Keratinocyte (primary cell): ENCODE data around the gene TULP1. TPM values are rescaled to one million over a fixed set of nuclear protein-coding genes. Genes with fewer than 3 reads are reported as not detected.

ENCODE experiments used
- DNase-seq: peaks from one replicate; pipeline ENCODE4 v3.0.0-alpha.2; 2011; ENCODE audit warnings: low read depth, missing footprints, low spot score
- FAIRE-seq: peaks from 2 replicates; lab custom pipeline; 2011; peaks lifted over from hg19 to GRCh38; lab: Jason Lieb, UNC
- H2AFZ ChIP-seq: 2 replicates; pipeline ENCODE4 v1.6.0; 2012; ENCODE audit warnings: low read length, control low read depth, inconsistent platforms; ENCODE audit not compliant: control insufficient read depth
- H3K27ac ChIP-seq: 2 replicates; pipeline ENCODE4 v1.5.1; 2011; ENCODE audit warnings: low read length; ENCODE audit not compliant: control insufficient read depth, insufficient read depth
- H3K27me3 ChIP-seq: 3 replicates; pipeline ENCODE4 v1.6.0; 2011; ENCODE audit warnings: low read length; ENCODE audit not compliant: control insufficient read depth, insufficient read depth; ENCODE audit errors: extremely low read depth
- H3K36me3 ChIP-seq, 2 experiments: 2 replicates in 1 of 2; 3 replicates in 1 of 2; pipeline ENCODE4 v1.5.1; 2011; ENCODE audit warnings: low read length in 2 of 2, mild to moderate bottlenecking in 1 of 2; ENCODE audit not compliant: control insufficient read depth in 2 of 2, insufficient read depth in 2 of 2; ENCODE audit errors: extremely low read depth in 1 of 2
- H3K4me1 ChIP-seq: 3 replicates; pipeline ENCODE4 v1.5.1; 2011; ENCODE audit warnings: low read length; ENCODE audit not compliant: control insufficient read depth, insufficient read depth; ENCODE audit errors: extremely low read depth
- H3K4me2 ChIP-seq: 3 replicates; pipeline ENCODE4 v1.6.0; 2011; ENCODE audit warnings: low read depth, low read length; ENCODE audit not compliant: control insufficient read depth, insufficient read depth; ENCODE audit errors: extremely low read depth
- H3K4me3 ChIP-seq, 3 experiments: fragments of 200-600 bp in 1 of 3; sonication (generic) in 1 of 3; 2 replicates in 2 of 3; 3 replicates in 1 of 3; pipeline ENCODE4 v1.5.1; 2011 to 2016; ENCODE audit warnings: low read length in 3 of 3, mild to moderate bottlenecking in 3 of 3, control low read depth in 2 of 3, inconsistent platforms in 1 of 3, low read depth in 1 of 3, mixed read lengths in 1 of 3, mixed run types in 1 of 3, moderate library complexity in 1 of 3; ENCODE audit not compliant: control insufficient read depth in 2 of 3, insufficient read depth in 2 of 3; ENCODE audit errors: extremely low read depth in 1 of 3
- H3K79me2 ChIP-seq: 2 replicates; pipeline ENCODE4 v1.6.0; 2012; ENCODE audit warnings: low read length; ENCODE audit not compliant: control insufficient read depth, insufficient read depth
- H3K9ac ChIP-seq: 3 replicates; pipeline ENCODE4 v1.6.0; 2011; ENCODE audit warnings: low read length; ENCODE audit not compliant: control insufficient read depth, insufficient read depth; ENCODE audit errors: extremely low read depth
- H3K9me1 ChIP-seq: 3 replicates; pipeline ENCODE4 v1.6.0; 2011; ENCODE audit warnings: low read length; ENCODE audit not compliant: control insufficient read depth, insufficient read depth; ENCODE audit errors: extremely low read depth
- H3K9me3 ChIP-seq: 2 replicates; pipeline ENCODE4 v1.5.1; 2012; ENCODE audit warnings: low read depth, low read length; ENCODE audit not compliant: control insufficient read depth
- H4K20me1 ChIP-seq: 3 replicates; pipeline ENCODE4 v1.6.0; 2011; ENCODE audit warnings: low read length; ENCODE audit not compliant: control insufficient read depth, insufficient read depth; ENCODE audit errors: extremely low read depth
- CTCF ChIP-seq, 3 experiments: IDR thresholded peaks in 1 of 3; conservative IDR thresholded peaks in 1 of 3; optimal IDR thresholded peaks in 1 of 3; 2 replicates in 2 of 3; 3 replicates in 1 of 3; pipeline versions ENCODE3 to v1.5.1; 2011; ENCODE audit warnings: low read length in 3 of 3, mild to moderate bottlenecking in 3 of 3, moderate library complexity in 2 of 3, control low read depth in 1 of 3, inconsistent platforms in 1 of 3; ENCODE audit not compliant: insufficient read depth in 2 of 3; ENCODE audit errors: extremely low read depth in 1 of 3
- EZH2 ChIP-seq: IDR thresholded peaks from one replicate; pipeline ENCODE4 v1.6.1; 2012; ENCODE audit warnings: inconsistent platforms, mild to moderate bottlenecking, low read length, moderate library complexity
- dilution Hi-C: fragments of 300-500 bp; cut with MboI; formaldehyde crosslinking; loops from one replicate; pipeline ENCODE4 v1.7.0; 2020; ENCODE audit warnings: low sequenced_read_pairs; ENCODE audit not compliant: extremely low pct_ligation_motif_present
- polyA plus RNA-seq, 5 experiments: library from polyadenylated mRNA; depleted of rRNA in 3 of 5; stranded (reverse) in 3 of 5; stranded (forward) in 1 of 5; unstranded in 1 of 5; fragments of >200 nt; gene quantifications; 1 replicate in 1 of 5; 2 replicates in 3 of 5; 3 replicates in 1 of 5; pipeline versions ENCODE4 v1.2.1 to v1.2.3, GENCODE V29; 2011 to 2012; ENCODE audit warnings: missing spikeins in 2 of 5, low read depth in 1 of 5, low replicate concordance in 1 of 5

The TULP1 gene
- polyA plus RNA-seq, 1 donor (not counting 4 experiments of a cell fraction or from before 2014, with no cell fraction given): not detected

- no peak for DNase-seq
Measured at GRCh38 chr6:35483062-35483461, 29.6 kb downstream of the TULP1 start.

DNA sequence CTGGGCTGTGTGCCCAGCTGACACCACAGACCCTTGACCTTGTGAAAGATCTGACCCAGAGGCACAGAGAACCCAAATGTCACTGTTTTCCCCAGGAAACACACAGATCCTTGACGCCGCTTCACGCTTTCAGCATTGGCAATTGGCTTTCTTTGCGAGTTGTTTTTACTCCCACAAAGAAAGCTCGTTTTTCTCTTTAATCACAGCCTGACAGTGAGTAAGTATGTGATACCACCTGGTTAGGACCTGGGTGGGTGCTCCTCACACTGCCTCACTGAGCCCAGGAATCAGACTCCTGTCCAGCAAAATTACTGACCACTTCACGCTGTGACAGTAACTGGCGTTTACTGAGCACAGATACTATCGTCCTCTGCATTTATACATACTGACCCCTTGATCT lies 31.5 kb downstream of the TULP1 start:
- DNase-seq (no peak), FAIRE-seq (no peak)

More at GRCh38 chr6:35483062-35483461, 29.6 kb downstream of the TULP1 start:
- no peaks in the 10 kb centered on the region for H4K20me1 ChIP-seq
- no peak overlapping the region for H2AFZ ChIP-seq
- H3K27me3 ChIP-seq: no peaks in the 10 kb centered on the region
- H3K9ac ChIP-seq: no peak overlapping the region
- H3K79me2 ChIP-seq: peaks cover 8% of the 10 kb centered on the region
- no peaks in the 10 kb centered on the region for H3K9me3 ChIP-seq
- H3K4me3 ChIP-seq: no peak overlapping the region
- dilution Hi-C loops: no loop called here
- no peak overlapping the region for H3K27ac ChIP-seq
- no peak for FAIRE-seq
- H3K4me2 ChIP-seq: no peak overlapping the region
- peaks cover 35% of the 10 kb centered on the region for H3K4me1 ChIP-seq
- TF ChIP-seq CTCF (optimal IDR thresholded peaks at IDR 0.05 in 1 of 3, IDR thresholded peaks at IDR 0.05 in 1 of 3, conservative IDR thresholded peaks at IDR 0.05 in 1 of 3; ENCODE audit: extremely low read depth in 1 of 3, insufficient read depth in 2 of 3, low read length in 3 of 3) (no peak), EZH2 (no peak)
- peaks cover 8 to 14% of the 10 kb centered on the region in 2 experiments for H3K36me3 ChIP-seq
- no peaks in the 10 kb centered on the region for H3K9me1 ChIP-seq

More for the DNA sequence above, 31.5 kb downstream of the TULP1 start:
- H3K4me3 ChIP-seq: no peak overlapping the region
- no peak overlapping the region for H2AFZ ChIP-seq
- H3K79me2 ChIP-seq: no peaks in the 10 kb centered on the region
- no peak overlapping the region for H3K9ac ChIP-seq
- H3K4me1 ChIP-seq: peaks cover 16% of the 10 kb centered on the region
- H3K4me2 ChIP-seq: no peak overlapping the region
- TF ChIP-seq EZH2 (no peak), CTCF (optimal IDR thresholded peaks at IDR 0.05 in 1 of 3, IDR thresholded peaks at IDR 0.05 in 1 of 3, conservative IDR thresholded peaks at IDR 0.05 in 1 of 3; ENCODE audit: extremely low read depth in 1 of 3, insufficient read depth in 2 of 3, low read length in 3 of 3) (no peak)
- no peaks in the 10 kb centered on the region for H3K27me3 ChIP-seq
- H3K36me3 ChIP-seq: peaks cover 8 to 19% of the 10 kb centered on the region in 2 experiments
- no peak overlapping the region for H3K27ac ChIP-seq
- H3K9me3 ChIP-seq: no peaks in the 10 kb centered on the region
- H3K9me1 ChIP-seq: no peaks in the 10 kb centered on the region
- dilution Hi-C loops: no loop called here
- no peaks in the 10 kb centered on the region for H4K20me1 ChIP-seq
